ENCODE measurements around the gene CTNNBL1. TPM values are rescaled to one million over a fixed set of nuclear protein-coding genes. Genes with fewer than 3 reads are reported as not detected.

CTNNBL1 gene
- total RNA-seq, 6 experiments from 2014 or later = 16.3 to 41.8 (median 28.8) TPM

- 81% methylated on average over 6 of the region's 7 CpGs for WGBS (ENCODE audit: insufficient coverage, low coverage, low lambda C conversion rate, missing lambda C conversion rate)
- H3K4me3 ChIP-seq = no peak overlapping the region
- no peaks in the 10 kb centered on the region for H3K27me3 ChIP-seq
- H3K36me3 ChIP-seq = no peaks in the 10 kb centered on the region
- ATAC-seq (peak; percentile 76 to 89 (median 80)), DNase-seq (no peak)
- intact Hi-C loops (cut with DNase I) = no loop called here
- peak overlapping the region in 1 of 3 donors; percentile 39 for H3K27ac ChIP-seq
- no peak for TF ChIP-seq POLR2A (IDR thresholded peaks at IDR 0.05)
- no peak for TF ChIP-seq CTCF (IDR thresholded peaks at IDR 0.05)
- no peaks in the 10 kb centered on the region for H3K9me3 ChIP-seq
- peaks cover 0 to 58% (median 19%) of the 10 kb centered on the region in 4 donors for H3K4me1 ChIP-seq
Observed at GRCh38 chr20:37726971-37727956, 33.4 kb downstream of the CTNNBL1 start.

GRCh38 chr20:37727957-37728634 is 34.3 kb downstream of the CTNNBL1 start:
- WGBS (ENCODE audit: insufficient coverage, low coverage, low lambda C conversion rate, missing lambda C conversion rate) = 75% methylated on average over 2 of the region's 2 CpGs
- TF ChIP-seq POLR2A (IDR thresholded peaks at IDR 0.05) = no peak
- no peak for TF ChIP-seq CTCF (IDR thresholded peaks at IDR 0.05)
- ATAC-seq (peak in 3 of 4 donors; percentile 12 to 35 (median 28)), DNase-seq (no peak)
- no peak overlapping the region for H3K4me3 ChIP-seq
- H3K27me3 ChIP-seq = no peaks in the 10 kb centered on the region
- H3K27ac ChIP-seq = peak overlapping the region in 1 of 3 donors; percentile 39
- H3K4me1 ChIP-seq = peaks cover 0 to 55% (median 18%) of the 10 kb centered on the region in 4 donors
- H3K36me3 ChIP-seq = peaks cover 0 to 5% (median 0%) of the 10 kb centered on the region in 4 donors
- intact Hi-C loops (cut with DNase I) = no loop called here
- no peaks in the 10 kb centered on the region for H3K9me3 ChIP-seq

GRCh38 chr20:37728635-37728983 is 34.8 kb downstream of the CTNNBL1 start:
- peaks cover 0 to 50% (median 13%) of the 10 kb centered on the region in 4 donors for H3K4me1 ChIP-seq

DNA sequence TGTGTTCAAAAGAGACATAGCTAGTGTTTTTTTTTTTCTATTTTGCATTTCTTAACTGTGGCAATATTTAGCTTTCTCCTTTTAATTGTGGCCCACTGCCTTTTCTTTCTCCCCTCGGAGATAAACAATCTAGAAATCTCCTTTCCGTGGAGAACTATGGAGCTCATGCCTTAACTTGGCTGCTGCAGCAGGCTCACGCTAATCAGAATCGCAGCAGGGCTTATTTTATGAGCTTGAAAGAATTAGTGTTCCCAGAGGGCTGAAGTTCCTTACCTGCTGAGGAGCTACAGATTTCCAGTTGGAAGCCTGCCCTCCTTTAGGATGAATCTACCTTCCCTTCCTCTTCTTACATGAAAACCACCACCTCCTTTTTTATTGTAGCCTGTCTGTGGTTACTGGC is 35.6 kb downstream of the CTNNBL1 start:
- 79% methylated on average over 4 of the region's 4 CpGs for WGBS (ENCODE audit: insufficient coverage, low coverage, low lambda C conversion rate, missing lambda C conversion rate)
- Histone ChIP-seq H3K27me3 (no peaks in the 10 kb centered on the region), H3K9me3 (no peaks in the 10 kb centered on the region), H3K4me3 (no peak overlapping the region), H3K27ac (no peak overlapping the region), H3K4me1 (peaks cover 0 to 42% (median 9%) of the 10 kb centered on the region in 4 donors), H3K36me3 (peaks cover 0 to 9% (median 0%) of the 10 kb centered on the region in 4 donors)
- no peak for ATAC-seq
- DNase-seq = no peak
- TF ChIP-seq CTCF (IDR thresholded peaks at IDR 0.05) (no peak), POLR2A (IDR thresholded peaks at IDR 0.05) (no peak)
- intact Hi-C loops (cut with DNase I) = no loop called here

More at GRCh38 chr20:37728635-37728983, 34.8 kb downstream of the CTNNBL1 start:
- intact Hi-C loops (cut with DNase I) = no loop called here
- H3K4me3 ChIP-seq = no peak overlapping the region
- 79% methylated on average over 2 of the region's 2 CpGs for WGBS (ENCODE audit: insufficient coverage, low coverage, low lambda C conversion rate, missing lambda C conversion rate)
- peaks cover 0 to 9% (median 0%) of the 10 kb centered on the region in 4 donors for H3K36me3 ChIP-seq
- no peaks in the 10 kb centered on the region for H3K9me3 ChIP-seq
- H3K27me3 ChIP-seq = no peaks in the 10 kb centered on the region
- TF ChIP-seq POLR2A (IDR thresholded peaks at IDR 0.05) (no peak), CTCF (IDR thresholded peaks at IDR 0.05) (no peak)
- H3K27ac ChIP-seq = no peak overlapping the region
- ATAC-seq = no peak
- no peak for DNase-seq
